ENCODE measurements around the gene ZBTB17. TPM values are rescaled to one million over a fixed set of nuclear protein-coding genes. Genes with fewer than 3 reads are reported as not detected.

ZBTB17 gene
- total and polyA plus RNA-seq, 2 of the 4 experiments (the other 2 are of a cell fraction), result 26.3 to 58.2 TPM

DNA sequence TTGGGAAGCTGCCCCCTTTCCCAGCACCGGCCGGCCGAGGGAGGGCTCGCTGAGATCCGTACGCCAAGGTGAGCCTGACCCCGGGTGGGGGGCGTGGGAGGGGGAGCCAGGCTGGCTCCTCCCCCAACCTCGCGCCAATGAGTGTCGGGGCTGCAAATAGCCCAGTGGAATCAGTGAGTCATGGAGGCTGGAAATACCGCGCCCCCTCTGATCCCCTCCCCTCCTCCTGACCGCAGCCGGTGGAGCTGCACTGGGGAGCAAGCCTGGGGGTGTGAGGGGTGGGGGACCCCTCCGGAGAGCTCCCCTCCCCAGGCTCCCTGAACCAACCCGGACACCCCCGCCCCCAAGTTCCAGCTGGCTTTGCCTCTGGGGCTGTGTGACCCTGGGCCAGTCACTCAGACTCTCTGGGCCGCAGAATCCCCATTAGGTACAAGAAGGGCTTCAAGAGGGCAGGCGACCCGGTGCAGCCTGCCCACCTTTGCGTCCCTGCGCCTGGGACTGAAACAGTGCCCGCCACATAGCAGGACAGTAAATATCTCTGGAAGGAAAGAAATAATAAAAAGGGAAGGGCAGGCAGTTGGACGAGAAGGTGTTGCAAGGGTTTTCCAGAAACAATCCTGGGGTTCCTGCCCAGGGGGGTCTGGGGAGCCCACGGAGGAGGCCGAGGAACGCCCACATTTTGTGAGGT, 37.5 kb upstream of the ZBTB17 start:
- TF ChIP-seq MAZ (IDR thresholded peaks at IDR 0.05; ENCODE audit: borderline replicate concordance, low read depth, low read length), result peak; percentile 90
- no peak for TF ChIP-seq MXI1 (IDR thresholded peaks at IDR 0.05; ENCODE audit: borderline replicate concordance, low read depth, low read length)
- TF ChIP-seq USF2 (IDR thresholded peaks at IDR 0.05; ENCODE audit: low read depth, low read length), result no peak
- no peak for TF ChIP-seq POLR2A (IDR thresholded peaks at IDR 0.05; ENCODE audit: low read depth, low read length)
- TF ChIP-seq CHD1 (IDR thresholded peaks at IDR 0.05; ENCODE audit: low read depth, low read length), result no peak
- peak; percentile 74 for TF ChIP-seq FOS (IDR thresholded peaks at IDR 0.05; ENCODE audit: low read depth, low read length)
- no peak overlapping the region for H2BK20ac ChIP-seq (ENCODE audit: low read depth, low read length)
- H3K9me3 ChIP-seq (ENCODE audit: control insufficient read depth, insufficient read depth, low read length), result no peaks in the 10 kb centered on the region
- H2BK15ac ChIP-seq (ENCODE audit: low read depth, low read length), result no peak overlapping the region; the same call in 1 of the 3 replicates
- peak overlapping the region; percentile 59; the same call in 1 of the 2 replicates for H3K4me2 ChIP-seq (ENCODE audit: low read depth, low read length)
- in situ Hi-C loops (cut with MboI; ENCODE audit: low sequenced_read_pairs), result no loop called here
- no peak overlapping the region for H2AK5ac ChIP-seq (ENCODE audit: low read depth, low read length)
- peak overlapping the region in 1 of 2 experiments; percentile 78; a peak in 1 of 4 replicates for H4K8ac ChIP-seq (ENCODE audit: low read depth in 2 of 2, low read length in 2 of 2)
- H3K27ac ChIP-seq (ENCODE audit: insufficient read depth, low read length), result no peak overlapping the region
- 0 out of 2 replicates have a peak, but pooled peaks cover 4% of the 10 kb centered on the region for H4K20me1 ChIP-seq (ENCODE audit: insufficient read depth, low read length)
- H3K36me3 ChIP-seq (ENCODE audit: control insufficient read depth, insufficient read depth, low read length), result no peaks in the 10 kb centered on the region
- H3K4ac ChIP-seq (ENCODE audit: low read depth, low read length), result peak overlapping the region; percentile 53; the same call in 1 of the 2 replicates
- dilution Hi-C loops (cut with HindIII; ENCODE audit: low sequenced_read_pairs, unreplicated experiment), result no loop called here
- H3K18ac ChIP-seq (ENCODE audit: low read depth, low read length), result no peak overlapping the region
- DNase-seq (peak; percentile 70), ATAC-seq (ENCODE audit: low read depth) (peak; percentile 68)
- no peak overlapping the region for H4K5ac ChIP-seq (ENCODE audit: low read depth, low read length)
- peak overlapping the region; percentile 87 for H2AFZ ChIP-seq (replicated peaks; ENCODE audit: low read length, poor library complexity)
- H3K14ac ChIP-seq (replicated peaks; ENCODE audit: low read depth, low read length), result no peak overlapping the region
- H2BK120ac ChIP-seq (ENCODE audit: low read depth, low read length), result no peak overlapping the region
- intact Hi-C loops (cut with micrococcal nuclease), result no loop called here
- WGBS, 2 experiments (ENCODE audit: extremely low coverage in 2 of 2, insufficient read length in 1 of 2), result 37% methylated on average over 6 of the region's 28 CpGs; no CpG with 5 or more reads in 1 of the 2 experiments
- ChIA-PET CTCF (interaction anchor here (1.1 kb wide), 1 partner anchor 222 kb away, joined by 3 read pairs; no protein-coding TSS in a partner anchor), POLR2A (ENCODE audit: unreplicated experiment) (no interaction called here)
- H3K23ac ChIP-seq (ENCODE audit: low read depth, low read length), result no peak overlapping the region
- peak overlapping the region; percentile 58; the same call in 1 of the 2 replicates for H4K91ac ChIP-seq (ENCODE audit: insufficient read depth, low read depth, low read length)
- no peaks in the 10 kb centered on the region for H3K79me1 ChIP-seq (ENCODE audit: low read depth in 1 of 2, low read length in 2 of 2)
- no peak overlapping the region for H2AK9ac ChIP-seq (replicated peaks; ENCODE audit: low read depth, low read length, poor library complexity)
- no TSS peak for BruUV-seq (replicated peaks)
- peaks cover 17% of the 10 kb centered on the region for H3K4me1 ChIP-seq (ENCODE audit: control insufficient read depth, insufficient read depth, low read length)
- H3K56ac ChIP-seq (ENCODE audit: extremely low read depth, insufficient read depth, low read length), result no peak overlapping the region
- H3K9ac ChIP-seq (ENCODE audit: low read depth, low read length), result no peak overlapping the region
- H3K4me3 ChIP-seq (ENCODE audit: insufficient read depth, low read depth, low read length), result peak overlapping the region; percentile 8
- H2BK5ac ChIP-seq (ENCODE audit: low read depth, low read length, poor library complexity, severe bottlenecking), result no peak overlapping the region
- H3K27me3 ChIP-seq (ENCODE audit: control insufficient read depth, insufficient read depth, low read length), result no peaks in the 10 kb centered on the region
- H3K9me1 ChIP-seq (ENCODE audit: insufficient read depth, low read length), result peaks cover 3% of the 10 kb centered on the region
